ENCODE results near the gene VWA3B. TPM values are rescaled to one million over a fixed set of nuclear protein-coding genes. Genes with fewer than 3 reads are reported as not detected.

VWA3B gene
- total RNA-seq, 1 donor from 2014 or later = not detected

- Mint-ChIP-seq H3K36me3 (no peaks in the 10 kb centered on the region), H3K27me3 (ENCODE audit: low read depth) (peaks cover 51% of the 10 kb centered on the region), H3K27ac (no peak overlapping the region)
Observed at GRCh38 chr2:98355881-98356280, 268.9 kb downstream of the VWA3B start.

GRCh38 chr2:98356729-98357128 is 269.8 kb downstream of the VWA3B start:
- Mint-ChIP-seq H3K4me1 (no peaks in the 10 kb centered on the region), H3K27ac (no peak overlapping the region), H3K36me3 (no peaks in the 10 kb centered on the region), H3K9me3 (no peaks in the 10 kb centered on the region), H3K27me3 (ENCODE audit: low read depth) (peaks cover 44% of the 10 kb centered on the region), H3K4me3 (no peak overlapping the region)
- no peak for DNase-seq (ENCODE audit: low spot score in 2 of 2, unreplicated experiment in 2 of 2)
- no peak for TF ChIP-seq CTCF (IDR thresholded peaks at IDR 0.05; ENCODE audit: unreplicated experiment)

More at GRCh38 chr2:98355881-98356280, 268.9 kb downstream of the VWA3B start:
- Mint-ChIP-seq H3K4me1 (no peaks in the 10 kb centered on the region), H3K9me3 (peaks cover 2% of the 10 kb centered on the region), H3K4me3 (no peak overlapping the region)
- no peak for DNase-seq (ENCODE audit: low spot score in 2 of 2, unreplicated experiment in 2 of 2)
- TF ChIP-seq CTCF (IDR thresholded peaks at IDR 0.05; ENCODE audit: unreplicated experiment) = no peak

GRCh38 chr2:98357849-98358248 is 270.9 kb downstream of the VWA3B start:
- DNase-seq (ENCODE audit: low spot score in 2 of 2, unreplicated experiment in 2 of 2) = no peak
- peaks cover 5% of the 10 kb centered on the region for H3K9me3 Mint-ChIP-seq
- no peaks in the 10 kb centered on the region for H3K4me1 Mint-ChIP-seq
- no peak for TF ChIP-seq CTCF (IDR thresholded peaks at IDR 0.05; ENCODE audit: unreplicated experiment)
- no peaks in the 10 kb centered on the region for H3K36me3 Mint-ChIP-seq
- H3K4me3 Mint-ChIP-seq = no peak overlapping the region
- H3K27ac Mint-ChIP-seq = no peak overlapping the region
- peaks cover 34% of the 10 kb centered on the region for H3K27me3 Mint-ChIP-seq (ENCODE audit: low read depth)

- Mint-ChIP-seq H3K9me3 (peaks cover 10% of the 10 kb centered on the region), H3K36me3 (no peaks in the 10 kb centered on the region), H3K4me3 (no peak overlapping the region), H3K4me1 (no peaks in the 10 kb centered on the region), H3K27me3 (ENCODE audit: low read depth) (peaks cover 28% of the 10 kb centered on the region), H3K27ac (no peak overlapping the region)
- TF ChIP-seq CTCF (IDR thresholded peaks at IDR 0.05; ENCODE audit: unreplicated experiment) = no peak
- no peak for DNase-seq (ENCODE audit: low spot score in 2 of 2, unreplicated experiment in 2 of 2)
Observed at GRCh38 chr2:98359986-98360385, 273.0 kb downstream of the VWA3B start.

Other genes with a start within 250 kb of the VWA3B start
- 46.9 to 52.9 TPM (median 50.7 TPM) in 3 replicates for gene TMEM131, start 91.2 kb upstream of the VWA3B start, total RNA-seq